CD4-positive, alpha-beta T cell treated with Interleukin-15 for 1 hour (primary cell): ENCODE measurements around the gene POM121L12.

Source experiments
- DNase-seq: peaks from one replicate; pipeline ENCODE4 v3.0.0-alpha.2; 2020

The POM121L12 gene

GRCh38 chr7:53035499-53036412, at the start of gene POM121L12:
POM121L12 (plus strand) TSS chr7:53035633; CDS start chr7:53035672, 39 bp downstream.
- DNase-seq = no peak

- no peak for DNase-seq
Observed at GRCh38 chr7:52992001-52992400, 43.4 kb upstream of the POM121L12 start.

- DNase-seq = no peak
Observed at GRCh38 chr7:52992479-52993162, 42.8 kb upstream of the POM121L12 start.

GRCh38 chr7:52995676-52996075, 39.8 kb upstream of the POM121L12 start:
- no peak for DNase-seq

GRCh38 chr7:53001221-53001620, 34.2 kb upstream of the POM121L12 start:
- no peak for DNase-seq

GRCh38 chr7:53002389-53002788, 33.0 kb upstream of the POM121L12 start:
- no peak for DNase-seq

GRCh38 chr7:53003653-53004445, 31.6 kb upstream of the POM121L12 start:
- DNase-seq = no peak

GRCh38 chr7:53013925-53014324, 21.5 kb upstream of the POM121L12 start:
- DNase-seq = no peak

- no peak for DNase-seq
Observed at GRCh38 chr7:53015463-53015862, 20.0 kb upstream of the POM121L12 start.

- DNase-seq = no peak
Observed at GRCh38 chr7:53022893-53023292, 12.5 kb upstream of the POM121L12 start.

- no peak for DNase-seq
Observed at GRCh38 chr7:53048638-53049037, 13.2 kb downstream of the POM121L12 start.

GRCh38 chr7:53050433-53050832, 15.0 kb downstream of the POM121L12 start:
- DNase-seq = no peak

GRCh38 chr7:53059591-53059990, 24.2 kb downstream of the POM121L12 start:
- DNase-seq = no peak

GRCh38 chr7:53060066-53060465, 24.6 kb downstream of the POM121L12 start:
- DNase-seq = no peak

GRCh38 chr7:53062796-53063195, 27.4 kb downstream of the POM121L12 start:
- DNase-seq = no peak

GRCh38 chr7:53068673-53069072, 33.2 kb downstream of the POM121L12 start:
- DNase-seq = no peak

- DNase-seq = no peak
Observed at GRCh38 chr7:53070883-53071282, 35.5 kb downstream of the POM121L12 start.
